D721Med (cell line): ENCODE results near the gene RAPGEFL1.

Experiments
- DNase-seq: peaks from one replicate; pipeline ENCODE4 v3.0.0; 2011; ENCODE audit warnings: low spot score; ENCODE audit not compliant: insufficient read length
- FAIRE-seq: peaks from 2 replicates; lab custom pipeline; 2011; peaks lifted over from hg19 to GRCh38; lab: Jason Lieb, UNC
- TF ChIP-seq, protein P1 (sequence below): IDR thresholded peaks from 2 replicates; pipeline ENCODE4 v1.5.1; 2012; ENCODE audit warnings: mild to moderate bottlenecking, control low read depth; ENCODE audit not compliant: insufficient read depth; ENCODE audit errors: missing control alignments

RAPGEFL1 gene

GRCh38 chr17:40174514-40174913 lies 2.8 kb upstream of the RAPGEFL1 start:
- FAIRE-seq (no peak), DNase-seq (no peak)
- TF ChIP-seq, protein P1, sequence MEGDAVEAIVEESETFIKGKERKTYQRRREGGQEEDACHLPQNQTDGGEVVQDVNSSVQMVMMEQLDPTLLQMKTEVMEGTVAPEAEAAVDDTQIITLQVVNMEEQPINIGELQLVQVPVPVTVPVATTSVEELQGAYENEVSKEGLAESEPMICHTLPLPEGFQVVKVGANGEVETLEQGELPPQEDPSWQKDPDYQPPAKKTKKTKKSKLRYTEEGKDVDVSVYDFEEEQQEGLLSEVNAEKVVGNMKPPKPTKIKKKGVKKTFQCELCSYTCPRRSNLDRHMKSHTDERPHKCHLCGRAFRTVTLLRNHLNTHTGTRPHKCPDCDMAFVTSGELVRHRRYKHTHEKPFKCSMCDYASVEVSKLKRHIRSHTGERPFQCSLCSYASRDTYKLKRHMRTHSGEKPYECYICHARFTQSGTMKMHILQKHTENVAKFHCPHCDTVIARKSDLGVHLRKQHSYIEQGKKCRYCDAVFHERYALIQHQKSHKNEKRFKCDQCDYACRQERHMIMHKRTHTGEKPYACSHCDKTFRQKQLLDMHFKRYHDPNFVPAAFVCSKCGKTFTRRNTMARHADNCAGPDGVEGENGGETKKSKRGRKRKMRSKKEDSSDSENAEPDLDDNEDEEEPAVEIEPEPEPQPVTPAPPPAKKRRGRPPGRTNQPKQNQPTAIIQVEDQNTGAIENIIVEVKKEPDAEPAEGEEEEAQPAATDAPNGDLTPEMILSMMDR, result no peak

DNA sequence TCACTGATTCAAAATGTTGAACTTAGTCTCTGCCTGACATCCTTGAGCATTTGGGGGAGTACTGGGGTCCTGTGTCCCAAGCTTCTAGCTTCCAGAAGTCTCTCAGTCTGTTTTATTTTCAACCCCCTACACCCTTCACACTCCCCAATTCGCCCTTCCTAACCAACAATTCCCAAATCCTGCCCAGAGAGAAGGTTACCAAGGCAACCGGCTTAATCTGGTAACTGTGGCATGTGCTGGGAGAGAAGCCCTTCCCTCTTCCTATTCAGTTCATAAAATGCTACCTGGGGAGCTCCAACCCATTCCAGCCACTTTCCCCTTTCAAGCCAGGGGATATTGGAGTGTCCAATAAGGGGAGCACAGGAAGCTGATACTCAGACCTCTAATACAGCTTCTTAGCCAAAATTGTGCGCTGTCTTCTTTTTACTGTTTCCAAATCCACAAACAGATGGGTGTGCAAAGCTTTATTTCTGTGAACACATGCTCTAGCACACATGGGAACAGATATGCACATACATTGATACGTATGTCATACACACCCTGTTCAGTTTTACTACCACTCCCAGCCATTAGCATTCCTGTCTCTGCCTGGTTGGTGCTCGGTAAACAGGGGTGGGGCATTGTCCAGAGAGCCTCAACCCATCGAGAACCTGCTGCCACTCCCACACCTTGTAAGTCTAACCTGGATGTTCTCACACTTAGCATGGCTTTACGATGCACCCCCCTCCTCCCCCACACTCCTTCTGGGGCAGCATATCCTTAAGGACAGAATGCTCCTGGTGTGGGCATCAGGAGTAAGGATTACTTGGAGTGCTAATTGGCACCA lies 1.1 kb upstream of the RAPGEFL1 start:
- no peak for DNase-seq
- no peak for FAIRE-seq
- TF ChIP-seq, protein P1, result no peak

DNA sequence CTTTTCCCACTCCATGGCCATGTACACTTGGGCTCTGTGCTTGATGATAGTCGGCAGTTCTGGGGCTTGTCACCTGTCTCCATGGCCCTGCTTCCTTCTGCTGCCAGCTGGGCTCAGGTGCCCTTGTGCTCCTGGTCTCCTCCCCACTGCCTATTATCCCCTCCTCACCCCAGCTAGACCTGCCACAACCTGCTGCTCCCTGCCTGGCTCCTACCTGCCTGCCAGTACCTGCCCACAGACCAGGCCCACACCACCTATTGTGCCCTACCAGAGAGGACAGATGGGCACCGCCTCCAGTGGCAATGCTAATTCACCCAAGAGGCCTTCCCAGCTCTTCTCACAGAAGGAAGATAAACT lies 538 bp upstream of the RAPGEFL1 start:
- no peak for DNase-seq
- FAIRE-seq, result no peak
- TF ChIP-seq, protein P1, result no peak

- TF ChIP-seq, protein P1, result no peak
- DNase-seq (no peak), FAIRE-seq (no peak)
Measured at GRCh38 chr17:40178021-40178601, 841 bp downstream of the RAPGEFL1 start.

- FAIRE-seq (no peak), DNase-seq (no peak)
- TF ChIP-seq, protein P1, result no peak
Measured at GRCh38 chr17:40178660-40179059, 1.4 kb downstream of the RAPGEFL1 start.

- DNase-seq (no peak), FAIRE-seq (no peak)
- TF ChIP-seq, protein P1, result no peak
Measured at GRCh38 chr17:40179923-40180659, 2.8 kb downstream of the RAPGEFL1 start.
